H9 (cell line): ENCODE results near the gene ROBO1. TPM values are rescaled to one million over a fixed set of nuclear protein-coding genes. Genes with fewer than 3 reads are reported as not detected.

Experiments
- DNase-seq: peaks from one replicate; pipeline ENCODE4 v3.0.0-alpha.2; 2017
- H2AFZ ChIP-seq: one replicate; pipeline ENCODE4 v1.6.1; 2013; ENCODE audit warnings: mild to moderate bottlenecking, low read length, control low read depth, moderate library complexity
- H2AK5ac ChIP-seq: 2 replicates; pipeline ENCODE4 v1.6.1; 2013; ENCODE audit warnings: low read length, control low read depth, mixed read lengths; ENCODE audit not compliant: insufficient read length
- H2BK120ac ChIP-seq: one replicate; pipeline ENCODE4 v1.6.1; 2013; ENCODE audit warnings: low read depth, mild to moderate bottlenecking, low read length, control low read depth, inconsistent platforms; ENCODE audit not compliant: poor library complexity, severe bottlenecking
- H2BK12ac ChIP-seq: 2 replicates; pipeline ENCODE4 v1.6.1; 2013; ENCODE audit warnings: low read length, control low read depth, mixed read lengths, low read depth; ENCODE audit not compliant: insufficient read length
- H2BK15ac ChIP-seq: 2 replicates; pipeline ENCODE4 v1.6.1; 2013; ENCODE audit warnings: low read depth, low read length, control low read depth
- H2BK20ac ChIP-seq: one replicate; pipeline ENCODE4 v1.6.1; 2013; ENCODE audit warnings: low read depth, mild to moderate bottlenecking, low read length, control low read depth, inconsistent platforms; ENCODE audit not compliant: poor library complexity, severe bottlenecking
- H2BK5ac ChIP-seq: 2 replicates; pipeline ENCODE4 v1.6.1; 2013; ENCODE audit warnings: low read length, control low read depth, mixed read lengths; ENCODE audit not compliant: insufficient read length
- H3K14ac ChIP-seq: 2 replicates; pipeline ENCODE4 v1.6.1; 2013; ENCODE audit warnings: low read length, control low read depth; ENCODE audit not compliant: insufficient read depth
- H3K18ac ChIP-seq: 2 replicates; pipeline ENCODE4 v1.6.1; 2013; ENCODE audit warnings: low read depth, mild to moderate bottlenecking, mixed read lengths, low read length, control low read depth; ENCODE audit not compliant: insufficient read length
- H3K23ac ChIP-seq: 2 replicates; pipeline ENCODE4 v1.6.1; 2013; ENCODE audit warnings: low read length, control low read depth, mixed read lengths, low read depth; ENCODE audit not compliant: insufficient read length
- H3K23me2 ChIP-seq: 2 replicates; pipeline ENCODE4 v1.6.1; 2013; ENCODE audit warnings: low read depth, mild to moderate bottlenecking, mixed read lengths, low read length, control low read depth; ENCODE audit not compliant: insufficient read length, poor library complexity, severe bottlenecking
- H3K27ac ChIP-seq: 2 replicates; pipeline ENCODE4 v1.5.1; 2013; ENCODE audit warnings: low read length, control low read depth, mixed read lengths, low read depth; ENCODE audit not compliant: insufficient read length
- H3K27me3 ChIP-seq: 2 replicates; pipeline ENCODE4 v1.6.1; 2013; ENCODE audit warnings: low read length, control low read depth, inconsistent platforms; ENCODE audit not compliant: insufficient read depth
- H3K4ac ChIP-seq: 2 replicates; pipeline ENCODE4 v1.6.1; 2013; ENCODE audit warnings: low read depth, mild to moderate bottlenecking, control low read depth, inconsistent platforms, low read length, moderate library complexity
- H3K4me1 ChIP-seq: 2 replicates; pipeline ENCODE4 v1.6.1; 2013; ENCODE audit warnings: low read length, control low read depth, inconsistent platforms; ENCODE audit not compliant: insufficient read depth
- H3K4me2 ChIP-seq: 2 replicates; pipeline ENCODE4 v1.6.1; 2013; ENCODE audit warnings: low read length, control low read depth, mixed read lengths; ENCODE audit not compliant: insufficient read length, insufficient read depth
- H3K56ac ChIP-seq: 2 replicates; pipeline ENCODE4 v1.6.1; 2013; ENCODE audit warnings: low read depth, mild to moderate bottlenecking, mixed read lengths, low read length, control low read depth; ENCODE audit not compliant: insufficient read length
- H3K79me1 ChIP-seq: 2 replicates; pipeline ENCODE4 v1.6.1; 2013; ENCODE audit warnings: low read depth, mild to moderate bottlenecking, moderate library complexity, low read length, control low read depth, inconsistent platforms; ENCODE audit not compliant: insufficient read depth, poor library complexity, severe bottlenecking
- H3K79me2 ChIP-seq: 2 replicates; pipeline ENCODE4 v1.6.1; 2013; ENCODE audit warnings: low read length, control low read depth, inconsistent platforms; ENCODE audit not compliant: insufficient read depth
- H3K9ac ChIP-seq: 2 replicates; pipeline ENCODE4 v1.6.1; 2013; ENCODE audit warnings: low read length, control low read depth, mixed read lengths; ENCODE audit not compliant: insufficient read length; ENCODE audit errors: extremely low read depth
- H3K9me3 ChIP-seq: one replicate; pipeline ENCODE4 v1.6.1; 2013; ENCODE audit warnings: low read depth, low read length, inconsistent platforms; ENCODE audit not compliant: control insufficient read depth
- H3T11ph ChIP-seq: one replicate; pipeline ENCODE4 v1.6.1; 2013; ENCODE audit warnings: mild to moderate bottlenecking, low read length, control low read depth, inconsistent platforms
- H4K20me1 ChIP-seq: one replicate; pipeline ENCODE4 v1.6.1; 2013; ENCODE audit not compliant: control insufficient read depth, insufficient read length, insufficient read depth
- H4K5ac ChIP-seq: 2 replicates; pipeline ENCODE4 v1.6.1; 2013; ENCODE audit warnings: low read depth, mild to moderate bottlenecking, mixed read lengths, low read length, control low read depth; ENCODE audit not compliant: insufficient read length
- H4K8ac ChIP-seq: replicated peaks from 2 replicates; pipeline ENCODE4 v1.6.1; 2013; ENCODE audit warnings: low read length, control low read depth, mixed read lengths, low read depth; ENCODE audit not compliant: insufficient read length
- H4K91ac ChIP-seq: 2 replicates; pipeline ENCODE4 v1.6.1; 2013; ENCODE audit warnings: low read depth, mild to moderate bottlenecking, moderate library complexity, mixed read lengths, low read length, control low read depth; ENCODE audit not compliant: insufficient read length
- H3K27ac Mint-ChIP-seq, 3 experiments: 2 replicates in 2 of 3; 3 replicates in 1 of 3; pipeline ENCODE4 v1.8.0; 2020 to 2021; ENCODE audit warnings: mixed read lengths in 3 of 3, mild to moderate bottlenecking in 1 of 3, moderate library complexity in 1 of 3
- H3K27me3 Mint-ChIP-seq: 2 replicates; pipeline ENCODE4 v1.8.0; 2021; ENCODE audit warnings: low read depth, mild to moderate bottlenecking, moderate library complexity, mixed read lengths
- H3K36me3 Mint-ChIP-seq, 3 experiments: 2 replicates in 2 of 3; 3 replicates in 1 of 3; pipeline ENCODE4 v1.8.0; 2020 to 2021; ENCODE audit warnings: low read depth in 3 of 3, mixed read lengths in 3 of 3; ENCODE audit not compliant: insufficient read depth in 1 of 3
- H3K4me1 Mint-ChIP-seq, 2 experiments: 2 replicates each; pipeline ENCODE4 v1.8.0; 2020; ENCODE audit warnings: mixed read lengths in 2 of 2
- H3K4me3 Mint-ChIP-seq, 2 experiments: 2 replicates in 1 of 2; 3 replicates in 1 of 2; pipeline ENCODE4 v1.8.0; 2020 to 2021; ENCODE audit warnings: mild to moderate bottlenecking in 2 of 2, mixed read lengths in 2 of 2, moderate library complexity in 1 of 2
- H3K9me3 Mint-ChIP-seq, 2 experiments: 2 replicates in 1 of 2; 3 replicates in 1 of 2; pipeline ENCODE4 v1.8.0; 2020; ENCODE audit warnings: mild to moderate bottlenecking in 2 of 2, mixed read lengths in 2 of 2, moderate library complexity in 1 of 2
- CTCF ChIP-seq: fragments of 200-600 bp; sonication (generic); conservative IDR thresholded peaks from 3 replicates; pipeline ENCODE4 v1.8.0; 2021; ENCODE audit warnings: antibody characterized with exemption, mild to moderate bottlenecking
- total RNA-seq: library from RNA; stranded (reverse); gene quantifications from 2 replicates; pipeline ENCODE4 v1.2.1, GENCODE V29; 2021

ROBO1 gene
- total RNA-seq, 1 experiment from 2014 or later: 62.7 TPM

- TF ChIP-seq CTCF: no peak
- H4K5ac ChIP-seq: no peak overlapping the region
- no peak overlapping the region for H3T11ph ChIP-seq
- H3K27me3 ChIP-seq: no peaks in the 10 kb centered on the region
- H2BK5ac ChIP-seq: no peak overlapping the region
- H3K9me3 ChIP-seq: peaks cover 5% of the 10 kb centered on the region
- no peak overlapping the region for H3K9ac ChIP-seq
- H2BK12ac ChIP-seq: no peak overlapping the region
- Mint-ChIP-seq H3K9me3 (peaks cover 2 to 5% of the 10 kb centered on the region in 2 experiments; a peak in 4 of 5 replicates), H3K4me1 (no peaks in the 10 kb centered on the region; a peak in 1 of 4 replicates), H3K4me3 (no peak overlapping the region), H3K27me3 (no peaks in the 10 kb centered on the region), H3K36me3 (peaks cover 4 to 5% (median 4%) of the 10 kb centered on the region in 3 experiments), H3K27ac (no peak overlapping the region; a peak in 2 of 7 replicates)
- H3K4me1 ChIP-seq: no peaks in the 10 kb centered on the region
- H3K4me2 ChIP-seq: no peak overlapping the region
- no peak overlapping the region for H4K91ac ChIP-seq
- no peaks in the 10 kb centered on the region for H3K79me1 ChIP-seq
- no peak overlapping the region for H4K8ac ChIP-seq
- no peaks in the 10 kb centered on the region for H3K23me2 ChIP-seq
- no peaks in the 10 kb centered on the region for H4K20me1 ChIP-seq
- no peak overlapping the region for H3K18ac ChIP-seq
- H2BK20ac ChIP-seq: no peak overlapping the region
- no peak for DNase-seq
- H2BK120ac ChIP-seq: no peak overlapping the region
- H3K27ac ChIP-seq: no peak overlapping the region
- H2AFZ ChIP-seq: no peak overlapping the region
- no peak overlapping the region for H3K56ac ChIP-seq
- no peak overlapping the region for H3K23ac ChIP-seq
- H2AK5ac ChIP-seq: no peak overlapping the region
- H3K14ac ChIP-seq: no peak overlapping the region
- no peak overlapping the region for H2BK15ac ChIP-seq
- no peak overlapping the region for H3K4ac ChIP-seq
- no peaks in the 10 kb centered on the region for H3K79me2 ChIP-seq
Measured at GRCh38 chr3:79341961-79342360, 425.8 kb downstream of the ROBO1 start.
